Liver (tissue), 9 donors: Measurements from ENCODE around the gene RCOR1. TPM values are rescaled to one million over a fixed set of nuclear protein-coding genes. Genes with fewer than 3 reads are reported as not detected.

ENCODE experiments used
- DNase-seq: peaks from one replicate; pipeline ENCODE4 v3.0.0-alpha.2; 2017; ENCODE audit warnings: low spot score
- H3K27ac ChIP-seq, 2 donors: one replicate each; pipeline ENCODE4 v1.7.0; 2013; ENCODE audit warnings: inconsistent platforms in 2 of 2, low read length in 2 of 2, control low read depth in 1 of 2, low read depth in 1 of 2, mild to moderate bottlenecking in 1 of 2
- H3K27me3 ChIP-seq, 4 donors: one replicate each; pipeline versions ENCODE4 v1.6.1 to v1.7.0; 2013; ENCODE audit warnings: low read length in 3 of 4, inconsistent platforms in 1 of 4, mild to moderate bottlenecking in 1 of 4, moderate library complexity in 1 of 4; ENCODE audit not compliant: control insufficient read depth in 4 of 4, insufficient read depth in 4 of 4
- H3K36me3 ChIP-seq, 4 donors: one replicate each; pipeline versions ENCODE4 v1.6.1 to v1.7.0; 2013; ENCODE audit warnings: low read length in 3 of 4, mild to moderate bottlenecking in 3 of 4, low read depth in 1 of 4, moderate library complexity in 1 of 4; ENCODE audit not compliant: control insufficient read depth in 4 of 4, insufficient read depth in 3 of 4
- H3K4me1 ChIP-seq, 4 donors: one replicate each; pipeline versions ENCODE4 v1.6.1 to v1.7.0; 2013; ENCODE audit warnings: low read length in 3 of 4, mild to moderate bottlenecking in 3 of 4, moderate library complexity in 1 of 4; ENCODE audit not compliant: control insufficient read depth in 4 of 4, insufficient read depth in 4 of 4
- H3K4me3 ChIP-seq, 3 donors: one replicate each; pipeline versions ENCODE4 v1.6.1 to v1.7.0; 2013; ENCODE audit warnings: low read length in 3 of 3, control low read depth in 1 of 3, low read depth in 1 of 3, mild to moderate bottlenecking in 1 of 3
- H3K9ac ChIP-seq, 2 donors: one replicate each; pipeline ENCODE4 v1.7.0; 2013; ENCODE audit warnings: low read length in 2 of 2, mild to moderate bottlenecking in 2 of 2, moderate library complexity in 2 of 2, control low read depth in 1 of 2, low read depth in 1 of 2
- H3K9me3 ChIP-seq, 4 donors: one replicate each; pipeline versions ENCODE4 v1.6.1 to v1.7.0; 2013; ENCODE audit warnings: low read length in 3 of 4; ENCODE audit not compliant: control insufficient read depth in 4 of 4
- CTCF ChIP-seq: fragments of 150-350 bp; IDR thresholded peaks from 2 replicates; pipeline ENCODE4 v1.5.1; 2017; ENCODE audit warnings: improper control_type of control experiment, low read depth, low read length; ENCODE audit not compliant: missing input control
- EGR1 ChIP-seq, 2 donors: IDR thresholded peaks; 2 replicates each; pipeline ENCODE4 v1.6.1; 2016 to 2018; ENCODE audit warnings: antibody characterized with exemption in 2 of 2, low read depth in 2 of 2
- FOXA1 ChIP-seq: IDR thresholded peaks from 2 replicates; pipeline ENCODE4 v1.6.1; 2016; ENCODE audit warnings: antibody characterized with exemption
- FOXA2 ChIP-seq: IDR thresholded peaks from 2 replicates; pipeline ENCODE4 v1.6.1; 2016; ENCODE audit warnings: antibody characterized with exemption
- GABPA ChIP-seq, 2 donors: IDR thresholded peaks in 1 of 2; conservative IDR thresholded peaks in 1 of 2; 2 replicates each; pipeline ENCODE4 v1.6.1; 2016; ENCODE audit warnings: antibody characterized with exemption in 2 of 2, mild to moderate bottlenecking in 1 of 2, moderate library complexity in 1 of 2
- HNF4A ChIP-seq, 2 donors: conservative IDR thresholded peaks; 2 replicates each; pipeline ENCODE4 v1.6.1; 2016; ENCODE audit warnings: antibody characterized with exemption in 2 of 2, mild to moderate bottlenecking in 2 of 2
- HNF4G ChIP-seq: IDR thresholded peaks from 2 replicates; pipeline ENCODE4 v1.6.1; 2016; ENCODE audit warnings: antibody characterized with exemption
- JUND ChIP-seq, 2 donors: IDR thresholded peaks; 2 replicates each; pipeline ENCODE4 v1.6.1; 2016; ENCODE audit warnings: antibody characterized with exemption in 2 of 2
- NR2F2 ChIP-seq: IDR thresholded peaks from 2 replicates; pipeline ENCODE4 v1.6.1; 2016; ENCODE audit warnings: antibody characterized with exemption
- RAD21 ChIP-seq, 2 donors: IDR thresholded peaks; 2 replicates each; pipeline ENCODE4 v1.6.1; 2016; ENCODE audit warnings: antibody characterized with exemption in 2 of 2, mild to moderate bottlenecking in 2 of 2
- RXRA ChIP-seq, 2 donors: IDR thresholded peaks; 2 replicates each; pipeline ENCODE4 v1.6.1; 2017 to 2018; ENCODE audit warnings: antibody characterized with exemption in 2 of 2, mild to moderate bottlenecking in 1 of 2
- SP1 ChIP-seq: IDR thresholded peaks from 2 replicates; pipeline ENCODE4 v1.6.1; 2018; ENCODE audit warnings: antibody characterized with exemption, mild to moderate bottlenecking
- TAF1 ChIP-seq: conservative IDR thresholded peaks from 2 replicates; pipeline ENCODE4 v1.6.1; 2016; ENCODE audit warnings: antibody characterized with exemption, mild to moderate bottlenecking
- YY1 ChIP-seq: IDR thresholded peaks from 2 replicates; pipeline ENCODE4 v1.6.1; 2016; ENCODE audit warnings: antibody characterized with exemption, mild to moderate bottlenecking
- ZBTB33 ChIP-seq: IDR thresholded peaks from 2 replicates; pipeline ENCODE4 v1.6.1; 2016; ENCODE audit warnings: antibody characterized with exemption
- whole genome bisulfite sequencing: extraction: QIAGEN DNeasy Blood & Tissue Kit; methylation state at CpG from one replicate; pipeline ENCODE4 v1.1.7; 2013; 5-methylcytosine and 5-hydroxymethylcytosine counted together
- polyA plus RNA-seq, 2 donors: library from polyadenylated mRNA; stranded (reverse) in 1 of 2; unstranded in 1 of 2; fragments of 200-250 nt in 1 of 2; fragments of >200 nt in 1 of 2; fragmentation: Nextera tagmentation in 1 of 2; extraction: Ambion mirVana in 1 of 2; gene quantifications; one replicate each; pipeline versions ENCODE4 v1.2.1 to v1.2.3, GENCODE V29; 2013 to 2015
- total RNA-seq, 2 donors: library from RNA; depleted of rRNA; stranded (reverse); fragments of >200 nt; gene quantifications; one replicate each; pipeline ENCODE4 v1.2.3, GENCODE V29; 2014
- TF ChIP-seq, protein P1 (sequence below): IDR thresholded peaks from 2 replicates; pipeline ENCODE4 v1.6.1; 2016; ENCODE audit warnings: antibody characterized with exemption
- TF ChIP-seq, protein P2 (sequence below): IDR thresholded peaks from 2 replicates; pipeline ENCODE4 v1.6.1; 2016; ENCODE audit warnings: antibody characterized with exemption, mild to moderate bottlenecking
- TF ChIP-seq, protein P3 (sequence below): IDR thresholded peaks from 2 replicates; pipeline ENCODE4 v1.6.1; 2016; ENCODE audit warnings: antibody characterized with exemption
- donor health status: healthy.
- donor health status: healthy.
- donor health status: healthy.
- donor health status: healthy.
- donor health status: healthy.

Gene RCOR1
- total and polyA plus RNA-seq, 4 donors: 4.2 to 17.0 (median 5.7) TPM

GRCh38 chr14:102751088-102751487, 158.6 kb downstream of the RCOR1 start:
- H3K27me3 ChIP-seq: no peaks in the 10 kb centered on the region
- TF ChIP-seq, protein P1, sequence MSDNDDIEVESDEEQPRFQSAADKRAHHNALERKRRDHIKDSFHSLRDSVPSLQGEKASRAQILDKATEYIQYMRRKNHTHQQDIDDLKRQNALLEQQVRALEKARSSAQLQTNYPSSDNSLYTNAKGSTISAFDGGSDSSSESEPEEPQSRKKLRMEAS: no peak
- TF ChIP-seq RXRA (IDR thresholded peaks at IDR 0.05): no peak
- no peak for TF ChIP-seq SP1
- TF ChIP-seq NR2F2: no peak
- no peak for TF ChIP-seq YY1
- TF ChIP-seq, protein P2, sequence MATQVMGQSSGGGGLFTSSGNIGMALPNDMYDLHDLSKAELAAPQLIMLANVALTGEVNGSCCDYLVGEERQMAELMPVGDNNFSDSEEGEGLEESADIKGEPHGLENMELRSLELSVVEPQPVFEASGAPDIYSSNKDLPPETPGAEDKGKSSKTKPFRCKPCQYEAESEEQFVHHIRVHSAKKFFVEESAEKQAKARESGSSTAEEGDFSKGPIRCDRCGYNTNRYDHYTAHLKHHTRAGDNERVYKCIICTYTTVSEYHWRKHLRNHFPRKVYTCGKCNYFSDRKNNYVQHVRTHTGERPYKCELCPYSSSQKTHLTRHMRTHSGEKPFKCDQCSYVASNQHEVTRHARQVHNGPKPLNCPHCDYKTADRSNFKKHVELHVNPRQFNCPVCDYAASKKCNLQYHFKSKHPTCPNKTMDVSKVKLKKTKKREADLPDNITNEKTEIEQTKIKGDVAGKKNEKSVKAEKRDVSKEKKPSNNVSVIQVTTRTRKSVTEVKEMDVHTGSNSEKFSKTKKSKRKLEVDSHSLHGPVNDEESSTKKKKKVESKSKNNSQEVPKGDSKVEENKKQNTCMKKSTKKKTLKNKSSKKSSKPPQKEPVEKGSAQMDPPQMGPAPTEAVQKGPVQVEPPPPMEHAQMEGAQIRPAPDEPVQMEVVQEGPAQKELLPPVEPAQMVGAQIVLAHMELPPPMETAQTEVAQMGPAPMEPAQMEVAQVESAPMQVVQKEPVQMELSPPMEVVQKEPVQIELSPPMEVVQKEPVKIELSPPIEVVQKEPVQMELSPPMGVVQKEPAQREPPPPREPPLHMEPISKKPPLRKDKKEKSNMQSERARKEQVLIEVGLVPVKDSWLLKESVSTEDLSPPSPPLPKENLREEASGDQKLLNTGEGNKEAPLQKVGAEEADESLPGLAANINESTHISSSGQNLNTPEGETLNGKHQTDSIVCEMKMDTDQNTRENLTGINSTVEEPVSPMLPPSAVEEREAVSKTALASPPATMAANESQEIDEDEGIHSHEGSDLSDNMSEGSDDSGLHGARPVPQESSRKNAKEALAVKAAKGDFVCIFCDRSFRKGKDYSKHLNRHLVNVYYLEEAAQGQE: no peak
- TF ChIP-seq RAD21 (IDR thresholded peaks at IDR 0.05): no peak
- TF ChIP-seq, protein P3, sequence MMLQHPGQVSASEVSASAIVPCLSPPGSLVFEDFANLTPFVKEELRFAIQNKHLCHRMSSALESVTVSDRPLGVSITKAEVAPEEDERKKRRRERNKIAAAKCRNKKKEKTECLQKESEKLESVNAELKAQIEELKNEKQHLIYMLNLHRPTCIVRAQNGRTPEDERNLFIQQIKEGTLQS: no peak
- TF ChIP-seq ZBTB33: no peak
- TF ChIP-seq CTCF: no peak
- no peak for TF ChIP-seq HNF4A (conservative IDR thresholded peaks at IDR 0.05)
- TF ChIP-seq FOXA1: no peak
- TF ChIP-seq JUND (IDR thresholded peaks at IDR 0.05): no peak
- TF ChIP-seq FOXA2: no peak
- no peak for TF ChIP-seq GABPA (IDR thresholded peaks at IDR 0.05 in 1 of 2, conservative IDR thresholded peaks at IDR 0.05 in 1 of 2)
- TF ChIP-seq EGR1 (IDR thresholded peaks at IDR 0.05; ENCODE audit: low read depth in 2 of 2): no peak
- TF ChIP-seq HNF4G: no peak
- no peak for TF ChIP-seq TAF1
- no peaks in the 10 kb centered on the region for H3K9me3 ChIP-seq
- H3K4me1 ChIP-seq: no peaks in the 10 kb centered on the region
- no peak overlapping the region for H3K9ac ChIP-seq
- WGBS: 93% methylated on average over 16 of the region's 16 CpGs
- no peak for DNase-seq
- no peak overlapping the region for H3K27ac ChIP-seq
- peaks cover 0 to 2% (median 0%) of the 10 kb centered on the region in 4 donors for H3K36me3 ChIP-seq
- H3K4me3 ChIP-seq: no peak overlapping the region
